Nephron (organoid): ENCODE measurements around the gene HNRNPDL.
A peak's percentile ranks its signal among the peaks of the same experiment; 100 is the strongest.

Experiments used
- H3K27ac Mint-ChIP-seq, 3 experiments: 2 replicates each; pipeline ENCODE4 v1.8.0; 2020; ENCODE audit warnings: mixed read lengths in 3 of 3, mild to moderate bottlenecking in 2 of 3, moderate library complexity in 1 of 3
- H3K27me3 Mint-ChIP-seq: 2 replicates; pipeline ENCODE4 v1.8.0; 2021; ENCODE audit warnings: low read depth, mild to moderate bottlenecking, moderate library complexity, mixed read lengths
- H3K36me3 Mint-ChIP-seq: 2 replicates; pipeline ENCODE4 v1.8.0; 2020; ENCODE audit warnings: low read depth, mixed read lengths
- H3K4me1 Mint-ChIP-seq: 2 replicates; pipeline ENCODE4 v1.8.0; 2020; ENCODE audit warnings: mixed read lengths
- H3K4me3 Mint-ChIP-seq, 3 experiments: 2 replicates each; pipeline ENCODE4 v1.8.0; 2020; ENCODE audit warnings: mild to moderate bottlenecking in 3 of 3, mixed read lengths in 3 of 3, moderate library complexity in 2 of 3
- H3K9me3 Mint-ChIP-seq: 2 replicates; pipeline ENCODE4 v1.8.0; 2020; ENCODE audit warnings: mixed read lengths
- CTCF ChIP-seq, 3 experiments: fragments of 200-600 bp; sonication (generic); IDR thresholded peaks; one replicate each; pipeline ENCODE4 v1.5.0; 2021; ENCODE audit warnings: antibody characterized with exemption in 3 of 3; ENCODE audit not compliant: unreplicated experiment in 3 of 3

HNRNPDL gene

DNA sequence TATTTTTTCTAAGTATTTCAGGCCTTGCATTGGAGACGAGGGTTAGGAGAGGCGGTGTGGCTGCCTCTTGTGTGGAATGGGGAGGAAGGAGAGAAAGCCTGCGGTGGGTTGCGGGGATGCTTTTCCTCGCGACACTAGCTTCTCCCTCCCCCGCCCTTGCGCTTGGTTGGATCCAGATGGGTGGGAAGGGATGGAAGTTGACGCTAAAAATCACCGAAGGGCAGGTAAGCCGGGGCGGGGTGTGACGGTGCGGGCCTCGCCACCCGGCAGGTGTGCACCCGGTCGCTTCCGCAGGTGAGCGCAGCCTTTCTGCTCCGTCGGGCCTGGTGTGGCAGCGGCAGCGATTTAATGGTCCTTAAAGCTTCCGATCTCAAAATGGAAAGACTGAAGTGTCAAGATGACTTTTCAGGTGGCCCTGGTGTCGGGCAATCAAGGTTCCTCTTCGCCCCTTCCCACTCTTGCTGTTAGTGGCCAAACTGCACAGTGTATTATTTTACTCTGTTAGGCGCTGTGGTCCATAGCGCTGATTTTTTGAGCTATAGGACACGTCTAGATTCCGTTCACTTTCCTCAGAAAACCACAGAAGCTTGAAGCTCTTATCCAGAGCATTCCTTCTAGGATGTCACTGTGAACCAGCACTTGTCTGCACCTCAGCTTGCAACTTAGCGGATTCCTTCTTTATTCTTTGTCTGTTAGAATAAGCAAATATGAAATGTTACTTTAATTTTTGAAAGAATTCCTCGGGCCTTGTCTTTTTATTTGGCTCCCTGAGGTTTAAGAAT lies 893 bp upstream of the HNRNPDL start:
- H3K4me3 Mint-ChIP-seq, result peak overlapping the region; percentile 94 to 95 (median 95)
- H3K27ac Mint-ChIP-seq, result peak overlapping the region; percentile 93 to 100 (median 97)
- no peaks in the 10 kb centered on the region for H3K9me3 Mint-ChIP-seq
- TF ChIP-seq CTCF (IDR thresholded peaks at IDR 0.05; ENCODE audit: unreplicated experiment in 3 of 3), result no peak
- H3K4me1 Mint-ChIP-seq, result peaks cover 25% of the 10 kb centered on the region
- no peaks in the 10 kb centered on the region for H3K27me3 Mint-ChIP-seq
- H3K36me3 Mint-ChIP-seq, result peaks cover 42% of the 10 kb centered on the region

DNA sequence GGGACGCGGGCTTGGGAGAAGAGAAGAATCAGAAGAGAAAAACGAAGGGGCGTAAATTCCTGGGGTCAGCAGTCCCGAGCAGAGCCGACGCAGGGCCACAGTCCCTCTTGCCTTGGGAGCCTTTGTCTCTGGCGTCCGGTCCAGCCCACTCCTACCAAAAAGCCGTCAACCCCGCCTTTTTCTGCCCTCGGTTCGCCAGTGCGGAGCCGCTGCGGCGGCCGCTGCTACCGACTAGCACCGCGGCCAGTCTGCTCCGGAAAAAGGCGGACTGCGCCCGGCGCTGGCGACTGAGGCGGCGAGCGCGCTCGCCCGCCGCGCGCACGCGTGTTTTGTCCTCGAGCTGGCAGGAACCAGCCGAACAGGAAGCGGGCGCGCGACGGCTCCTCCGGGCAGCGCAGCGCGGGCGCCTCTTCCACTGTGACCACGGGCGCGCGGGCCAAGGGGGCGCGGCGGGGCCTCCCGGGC lies 502 bp downstream of the HNRNPDL start:
- TF ChIP-seq CTCF (IDR thresholded peaks at IDR 0.05; ENCODE audit: unreplicated experiment in 3 of 3), result no peak
- Mint-ChIP-seq H3K9me3 (no peaks in the 10 kb centered on the region), H3K27me3 (no peaks in the 10 kb centered on the region), H3K27ac (peak overlapping the region; percentile 97 to 100 (median 100)), H3K4me1 (peaks cover 34% of the 10 kb centered on the region), H3K4me3 (peak overlapping the region; percentile 99 to 100 (median 100)), H3K36me3 (peaks cover 46% of the 10 kb centered on the region)

GRCh38 chr4:82428969-82429727 lies 1.1 kb downstream of the HNRNPDL start:
- Mint-ChIP-seq H3K36me3 (peaks cover 51% of the 10 kb centered on the region), H3K9me3 (no peaks in the 10 kb centered on the region), H3K27ac (peak overlapping the region; percentile 97 to 100 (median 100)), H3K27me3 (no peaks in the 10 kb centered on the region), H3K4me1 (peaks cover 37% of the 10 kb centered on the region), H3K4me3 (peak overlapping the region; percentile 99 to 100 (median 100))
- peak; percentile 97 to 99 (median 98) for TF ChIP-seq CTCF (IDR thresholded peaks at IDR 0.05; ENCODE audit: unreplicated experiment in 3 of 3)

GRCh38 chr4:82428526-82428968 lies 1.7 kb downstream of the HNRNPDL start:
- Mint-ChIP-seq H3K4me3 (peak overlapping the region; percentile 99 to 100 (median 100)), H3K36me3 (peaks cover 57% of the 10 kb centered on the region), H3K4me1 (peaks cover 40% of the 10 kb centered on the region), H3K27me3 (no peaks in the 10 kb centered on the region), H3K27ac (peak overlapping the region; percentile 97 to 100 (median 100)), H3K9me3 (no peaks in the 10 kb centered on the region)
- no peak for TF ChIP-seq CTCF (IDR thresholded peaks at IDR 0.05; ENCODE audit: unreplicated experiment in 3 of 3)

GRCh38 chr4:82425478-82425877 lies 4.8 kb downstream of the HNRNPDL start:
- H3K4me3 Mint-ChIP-seq, result peak overlapping the region; percentile 46 to 61 (median 51)
- H3K36me3 Mint-ChIP-seq, result peaks cover 76% of the 10 kb centered on the region
- no peaks in the 10 kb centered on the region for H3K9me3 Mint-ChIP-seq
- peaks cover 30% of the 10 kb centered on the region for H3K4me1 Mint-ChIP-seq
- no peak for TF ChIP-seq CTCF (IDR thresholded peaks at IDR 0.05; ENCODE audit: unreplicated experiment in 3 of 3)
- no peak overlapping the region for H3K27ac Mint-ChIP-seq
- no peaks in the 10 kb centered on the region for H3K27me3 Mint-ChIP-seq
